Fibroblast of villous mesenchyme (primary cell): Measurements from ENCODE around the gene POGZ. TPM values are rescaled to one million over a fixed set of nuclear protein-coding genes. Genes with fewer than 3 reads are reported as not detected.

Experiments used
- DNase-seq: peaks from one replicate; pipeline ENCODE4 v3.0.0-alpha.2; 2010; ENCODE audit warnings: low read depth
- H3K4me3 ChIP-seq: 2 replicates; pipeline ENCODE4 v1.5.1; 2011; ENCODE audit warnings: low read depth, mild to moderate bottlenecking, low read length
- CTCF ChIP-seq: IDR thresholded peaks from 2 replicates; pipeline ENCODE4 v1.5.1; 2012; ENCODE audit warnings: low read depth, mild to moderate bottlenecking, low read length; ENCODE audit not compliant: insufficient read depth
- total RNA-seq: library from RNA; depleted of rRNA; stranded (reverse); fragments of >200 nt; gene quantifications from 2 replicates; pipeline ENCODE4 v1.2.3, GENCODE V29; 2012

Gene POGZ
- total RNA-seq, 1 donor: 31.1 TPM

- no peak for TF ChIP-seq CTCF
- H3K4me3 ChIP-seq: no peak overlapping the region
- no peak for DNase-seq
Observed at GRCh38 chr1:151478140-151478812, 19.0 kb upstream of the POGZ start.

GRCh38 chr1:151477066-151477465, 17.8 kb upstream of the POGZ start:
- TF ChIP-seq CTCF: no peak

GRCh38 chr1:151476083-151476482, 16.8 kb upstream of the POGZ start:
- TF ChIP-seq CTCF: no peak
- DNase-seq: no peak
- H3K4me3 ChIP-seq: no peak overlapping the region

More at GRCh38 chr1:151477066-151477465, 17.8 kb upstream of the POGZ start:
- DNase-seq: no peak
- no peak overlapping the region for H3K4me3 ChIP-seq

- TF ChIP-seq CTCF: no peak
- no peak for DNase-seq
- H3K4me3 ChIP-seq: no peak overlapping the region
Observed at GRCh38 chr1:151475175-151475574, 15.9 kb upstream of the POGZ start.

GRCh38 chr1:151474745-151475144, 15.5 kb upstream of the POGZ start:
- no peak for DNase-seq
- no peak for TF ChIP-seq CTCF
- H3K4me3 ChIP-seq: no peak overlapping the region

- peak; percentile 57 for DNase-seq
- no peak for TF ChIP-seq CTCF
- H3K4me3 ChIP-seq: peak overlapping the region; percentile 61
Observed at GRCh38 chr1:151472856-151473731, 13.8 kb upstream of the POGZ start.
